GM13977 (cell line): ENCODE results near the gene ULK2.
"Not testable (repeated sequence)": the region's sequence is repeated elsewhere in the genome, so short reads cannot be mapped to it uniquely, and the experiment has no call there.

ENCODE experiments used
- DNase-seq: peaks from one replicate; pipeline ENCODE4 v3.0.0; 2012; ENCODE audit warnings: low spot score
- in situ Hi-C: fragments of 300-500 bp; cut with MboI; formaldehyde crosslinking; loops from one replicate; pipeline ENCODE4 v1.12.0; 2022; ENCODE audit warnings: low sequenced_read_pairs, low pct_unique_long_range_greater_than_20kb, mixed read lengths, inconsistent platforms; ENCODE audit not compliant: unreplicated experiment
- TF ChIP-seq, protein P1 (sequence below): IDR thresholded peaks from 2 replicates; pipeline ENCODE4 v1.5.1; 2012; ENCODE audit warnings: mild to moderate bottlenecking, control low read depth; ENCODE audit not compliant: insufficient read depth; ENCODE audit errors: extremely low read depth, missing control alignments

Gene ULK2

DNA sequence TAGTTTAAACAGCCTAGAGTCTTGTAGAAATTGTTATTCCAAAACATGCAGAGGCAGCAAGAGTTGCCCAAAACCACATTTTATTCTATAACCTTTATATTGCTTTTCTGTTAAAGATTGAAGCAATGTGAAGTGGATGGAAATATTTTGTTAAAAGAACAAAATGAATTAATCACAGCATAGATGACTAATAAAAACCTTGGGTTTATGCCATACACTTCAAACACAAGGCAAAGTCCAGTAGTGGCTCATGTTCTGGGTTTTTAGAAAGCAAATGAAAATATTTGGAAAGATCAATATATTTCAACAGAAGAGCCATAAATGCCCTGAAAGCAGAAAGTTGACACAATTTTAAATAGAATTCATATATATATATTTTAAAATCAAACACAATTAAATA, 36.7 kb upstream of the ULK2 start:
- no peak for DNase-seq
- TF ChIP-seq, protein P1, sequence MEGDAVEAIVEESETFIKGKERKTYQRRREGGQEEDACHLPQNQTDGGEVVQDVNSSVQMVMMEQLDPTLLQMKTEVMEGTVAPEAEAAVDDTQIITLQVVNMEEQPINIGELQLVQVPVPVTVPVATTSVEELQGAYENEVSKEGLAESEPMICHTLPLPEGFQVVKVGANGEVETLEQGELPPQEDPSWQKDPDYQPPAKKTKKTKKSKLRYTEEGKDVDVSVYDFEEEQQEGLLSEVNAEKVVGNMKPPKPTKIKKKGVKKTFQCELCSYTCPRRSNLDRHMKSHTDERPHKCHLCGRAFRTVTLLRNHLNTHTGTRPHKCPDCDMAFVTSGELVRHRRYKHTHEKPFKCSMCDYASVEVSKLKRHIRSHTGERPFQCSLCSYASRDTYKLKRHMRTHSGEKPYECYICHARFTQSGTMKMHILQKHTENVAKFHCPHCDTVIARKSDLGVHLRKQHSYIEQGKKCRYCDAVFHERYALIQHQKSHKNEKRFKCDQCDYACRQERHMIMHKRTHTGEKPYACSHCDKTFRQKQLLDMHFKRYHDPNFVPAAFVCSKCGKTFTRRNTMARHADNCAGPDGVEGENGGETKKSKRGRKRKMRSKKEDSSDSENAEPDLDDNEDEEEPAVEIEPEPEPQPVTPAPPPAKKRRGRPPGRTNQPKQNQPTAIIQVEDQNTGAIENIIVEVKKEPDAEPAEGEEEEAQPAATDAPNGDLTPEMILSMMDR = no peak
- in situ Hi-C loops = no loop called here

DNA sequence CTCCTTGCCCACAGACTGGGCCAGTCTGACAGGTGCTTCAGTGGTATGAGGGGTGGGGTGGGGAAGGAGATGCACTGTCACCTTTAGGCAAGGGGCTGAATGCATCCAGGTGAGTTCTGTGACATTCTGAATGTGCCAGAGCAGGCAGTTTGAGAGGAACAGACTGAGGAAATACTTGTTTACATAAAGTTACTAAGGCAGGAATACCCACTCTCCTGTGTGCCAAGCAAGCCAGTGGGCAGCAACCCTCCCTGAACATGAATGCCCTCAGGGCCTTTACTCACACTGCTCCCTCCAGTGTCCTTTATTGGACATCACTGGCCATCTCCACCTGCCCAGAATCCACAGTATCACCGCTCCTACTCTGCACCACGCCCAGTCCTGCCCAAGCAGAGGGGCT, 33.1 kb upstream of the ULK2 start:
- in situ Hi-C loops = no loop called here
- DNase-seq = no peak
- TF ChIP-seq, protein P1 = no peak

DNA sequence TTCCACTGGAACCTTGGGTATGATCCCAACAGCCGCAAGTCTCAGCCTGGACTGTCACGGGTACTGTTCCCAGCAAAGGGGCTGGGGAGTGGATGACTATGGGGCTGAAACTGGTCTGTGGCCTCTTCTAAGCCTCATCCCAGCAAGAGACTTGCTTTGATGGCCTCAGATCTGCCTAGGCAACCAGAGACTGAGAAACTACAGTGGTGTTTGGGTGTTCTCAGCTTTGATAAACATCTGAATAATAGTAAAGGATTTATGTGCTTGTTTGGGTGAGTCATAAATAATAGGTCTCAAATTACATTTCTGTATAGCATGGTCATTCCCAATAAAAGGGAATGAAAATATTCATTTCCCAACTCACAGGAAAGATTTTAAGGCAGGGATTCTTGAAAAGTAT, 30.2 kb upstream of the ULK2 start:
- TF ChIP-seq, protein P1 = no peak
- DNase-seq = no peak
- in situ Hi-C loops = no loop called here

DNA sequence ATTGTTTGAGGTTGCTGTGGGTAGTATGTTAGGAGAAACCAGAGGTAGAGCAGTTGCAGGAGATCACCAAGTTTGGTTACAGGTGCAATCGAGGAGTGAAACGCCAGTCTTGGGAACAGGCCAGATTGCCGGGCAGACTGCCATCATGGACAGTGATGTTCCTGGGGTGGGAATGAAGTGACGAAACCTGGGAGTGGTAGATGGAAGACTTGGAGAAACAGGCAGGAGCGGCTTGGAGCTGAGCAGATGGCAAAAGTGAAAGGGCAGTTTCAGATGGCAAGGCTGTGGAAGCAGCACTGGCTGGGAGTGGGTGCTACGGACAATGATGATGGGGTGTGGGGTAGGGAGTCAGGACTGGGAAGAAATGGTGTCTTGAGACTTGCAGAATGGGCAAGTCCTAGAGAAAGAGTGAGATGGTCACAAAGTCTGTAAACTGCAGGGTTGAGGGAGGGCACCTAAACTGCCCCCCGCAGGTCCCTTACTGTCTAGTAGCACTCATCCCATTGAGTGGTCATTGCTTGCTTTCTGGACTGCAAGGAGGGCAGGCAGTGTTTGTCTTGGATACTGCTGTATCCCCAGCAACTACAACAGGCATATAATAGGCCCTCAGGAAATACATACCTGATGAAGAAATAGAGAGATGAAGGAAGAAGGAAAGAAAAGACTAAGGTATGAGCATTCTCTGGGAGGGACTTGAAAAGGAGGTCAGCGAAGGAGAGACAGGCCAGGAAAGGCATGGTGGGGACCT, 29.5 kb upstream of the ULK2 start:
- TF ChIP-seq, protein P1 = no peak
- no peak for DNase-seq
- in situ Hi-C loops = no loop called here

DNA sequence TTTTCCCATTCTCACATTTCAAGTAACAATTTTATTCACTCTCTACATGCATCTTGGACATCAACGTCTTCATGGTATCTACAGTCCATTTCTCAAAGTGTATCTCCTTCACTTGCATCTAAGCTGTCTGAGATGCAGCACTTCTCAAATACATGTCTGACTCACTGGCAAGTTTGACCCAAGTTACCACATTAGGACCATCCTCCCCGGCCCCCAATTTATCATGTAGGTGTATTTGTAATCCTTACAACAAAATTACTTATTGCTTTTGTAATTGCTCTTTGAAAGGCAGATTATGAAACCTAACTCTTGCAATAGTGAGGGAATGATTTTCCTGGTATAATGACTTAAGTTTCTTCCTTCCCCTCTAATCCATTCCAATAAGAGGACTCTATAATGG, 28.9 kb upstream of the ULK2 start:
- in situ Hi-C loops = no loop called here
- DNase-seq = no peak
- TF ChIP-seq, protein P1 = no peak

DNA sequence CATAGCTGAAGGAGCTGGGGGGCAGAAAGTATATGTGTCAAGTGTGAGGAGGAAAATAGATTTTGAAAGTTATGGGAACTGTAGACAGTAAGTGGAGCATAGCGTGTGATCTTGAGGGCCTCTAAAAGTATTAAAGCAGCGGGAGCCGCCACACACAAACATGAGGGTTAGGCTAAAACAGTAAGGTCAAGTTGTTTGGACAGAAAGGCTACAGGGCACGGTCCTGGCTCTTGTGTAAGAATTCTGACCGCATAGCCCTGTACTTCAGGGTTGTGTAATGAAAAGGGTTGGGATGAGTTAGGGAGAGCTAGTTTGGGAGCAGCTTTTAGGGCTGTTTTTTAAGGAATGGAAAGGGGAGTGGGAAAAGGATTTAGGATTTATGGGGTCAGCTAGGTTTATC, 22.8 kb upstream of the ULK2 start:
- in situ Hi-C loops = not testable (repeated sequence)

DNA sequence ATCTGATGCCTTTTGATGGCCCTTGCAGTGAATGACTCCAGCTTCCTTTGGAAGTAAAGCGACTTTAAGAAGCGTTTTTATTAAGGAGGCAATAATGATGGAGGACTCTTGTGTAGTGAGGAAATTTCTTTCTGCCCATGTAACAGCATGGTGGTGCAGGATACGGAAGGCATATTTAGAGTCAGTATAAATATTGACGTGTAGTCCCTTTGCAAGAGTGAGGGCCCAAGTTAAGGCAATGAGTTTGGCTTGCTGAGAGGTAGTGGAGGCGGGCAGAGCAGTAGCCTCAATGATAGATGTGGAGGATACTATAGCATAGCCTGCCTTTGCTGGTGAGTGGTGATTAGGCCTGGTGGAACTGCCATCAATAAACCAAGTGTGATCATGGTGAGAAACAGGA, 22.3 kb upstream of the ULK2 start:
- in situ Hi-C loops, DNase-seq: not testable (repeated sequence)

More for the DNA sequence above, 22.8 kb upstream of the ULK2 start:
- not testable (repeated sequence) for DNase-seq

DNA sequence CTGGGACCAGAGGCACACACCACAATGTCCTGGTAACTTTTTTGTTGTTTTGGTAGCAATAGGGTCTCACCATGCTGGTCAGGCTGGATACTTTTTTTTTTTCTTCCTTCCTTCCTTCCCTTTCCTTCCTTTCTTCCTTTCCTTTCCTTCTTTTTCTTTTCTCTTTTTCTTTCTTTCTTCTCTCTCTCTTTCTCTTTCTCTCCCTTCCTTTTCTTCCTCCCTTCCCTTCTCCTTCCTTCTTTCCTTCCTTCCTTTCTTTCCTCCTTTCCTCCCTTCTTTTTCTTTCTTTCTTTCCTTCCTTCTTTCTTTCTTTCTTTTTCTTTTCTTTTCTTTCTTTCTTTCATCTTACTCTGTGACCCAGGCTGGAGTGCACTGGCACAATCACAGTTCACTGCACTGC, 18.4 kb upstream of the ULK2 start:
- TF ChIP-seq, protein P1 = no peak
- DNase-seq = no peak
- in situ Hi-C loops = no loop called here
